KMS-11 (cell line): ENCODE results near the gene EFR3B.
"Not testable (repeated sequence)": the region's sequence is repeated elsewhere in the genome, so short reads cannot be mapped to it uniquely, and the experiment has no call there.

Source experiments
- H2AFZ ChIP-seq: fragments of 200-600 bp; sonication (generic); 2 replicates; pipeline ENCODE4 v1.6.1; 2016; ENCODE audit warnings: antibody characterized with exemption, mixed run types, low read depth
- H3K27ac ChIP-seq: fragments of 200-600 bp; sonication (generic); 2 replicates; pipeline ENCODE4 v1.6.1; 2016; ENCODE audit warnings: mild to moderate bottlenecking, mixed run types
- H3K27me3 ChIP-seq: fragments of 200-600 bp; sonication (generic); 2 replicates; pipeline ENCODE4 v1.6.1; 2017; ENCODE audit warnings: mild to moderate bottlenecking, low read depth, mixed run types, moderate library complexity; ENCODE audit not compliant: insufficient read depth
- H3K36me3 ChIP-seq: fragments of 200-600 bp; sonication (generic); 2 replicates; pipeline ENCODE4 v1.6.1; 2017; ENCODE audit warnings: mild to moderate bottlenecking, mixed run types; ENCODE audit not compliant: insufficient read depth
- H3K4me1 ChIP-seq: fragments of 200-600 bp; sonication (generic); 2 replicates; pipeline ENCODE4 v1.6.1; 2016; ENCODE audit warnings: mild to moderate bottlenecking, low read depth, mixed run types; ENCODE audit not compliant: poor library complexity, severe bottlenecking
- H3K4me2 ChIP-seq: fragments of 200-600 bp; sonication (generic); 2 replicates; pipeline ENCODE4 v1.7.0; 2016; ENCODE audit warnings: mild to moderate bottlenecking, mixed run types
- H3K4me3 ChIP-seq: fragments of 200-600 bp; sonication (generic); IDR thresholded peaks from 2 replicates; pipeline ENCODE4 v1.6.1; 2017; ENCODE audit warnings: low read depth, low read length, mixed read lengths; ENCODE audit not compliant: insufficient read depth
- H3K79me2 ChIP-seq: fragments of 200-600 bp; sonication (generic); 2 replicates; pipeline ENCODE4 v1.6.1; 2016; ENCODE audit warnings: low read depth, mixed run types; ENCODE audit not compliant: insufficient read depth
- H3K9ac ChIP-seq: fragments of 200-600 bp; sonication (generic); 2 replicates; pipeline ENCODE4 v1.6.1; 2016; ENCODE audit warnings: mild to moderate bottlenecking, mixed run types
- H4K20me1 ChIP-seq: fragments of 200-600 bp; sonication (generic); 2 replicates; pipeline ENCODE4 v1.6.1; 2016; ENCODE audit warnings: mild to moderate bottlenecking, mixed run types; ENCODE audit not compliant: insufficient read depth
- TF ChIP-seq, protein P1 (sequence below): fragments of 200-600 bp; sonication (generic); conservative IDR thresholded peaks from 2 replicates; pipeline ENCODE4 v1.6.1; 2017; ENCODE audit warnings: low read depth, mild to moderate bottlenecking, antibody characterized with exemption, low read length, moderate library complexity, mixed read lengths

EFR3B gene

DNA sequence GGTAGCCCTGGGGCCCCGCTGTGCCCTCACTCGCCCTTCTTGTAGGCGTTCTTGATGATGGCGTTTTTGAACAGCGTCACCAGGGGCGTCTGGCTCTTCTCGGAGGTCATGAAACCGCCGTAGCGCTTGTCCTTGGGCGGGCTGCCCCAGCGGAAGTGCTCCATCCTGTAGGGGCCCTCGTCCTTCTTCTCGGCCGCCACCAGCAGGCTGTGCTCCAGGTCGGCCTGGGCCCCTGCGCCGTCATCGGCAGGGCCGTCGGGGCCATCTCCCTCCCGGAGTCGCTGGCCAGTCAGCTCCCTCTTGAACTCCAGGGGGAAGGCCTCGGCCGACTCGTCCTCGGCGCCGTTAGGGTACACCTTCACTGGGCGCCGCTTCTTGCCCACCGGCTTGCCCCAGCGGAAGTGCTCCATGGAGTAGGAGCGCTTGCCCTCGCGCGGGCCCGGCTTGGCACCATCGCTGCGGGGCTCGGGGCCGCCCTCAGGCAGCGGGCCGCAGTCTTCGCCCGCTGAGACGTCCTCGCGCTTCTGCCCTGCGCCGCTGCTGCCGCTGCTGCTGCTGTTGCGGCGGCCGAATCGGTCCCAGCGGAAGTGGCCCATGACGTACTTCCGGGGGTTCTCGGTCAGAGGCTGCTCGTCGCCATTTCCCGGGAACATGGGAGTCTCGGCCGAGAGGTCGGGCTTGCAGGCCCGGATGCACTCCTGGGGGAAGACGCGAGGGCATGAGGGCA is 119.3 kb downstream of the EFR3B start:
- Histone ChIP-seq H3K9ac (no peak overlapping the region), H2AFZ (no peak overlapping the region), H4K20me1 (no peaks in the 10 kb centered on the region), H3K4me3 (no peak overlapping the region), H3K36me3 (no peaks in the 10 kb centered on the region), H3K4me1 (no peaks in the 10 kb centered on the region), H3K79me2 (no peaks in the 10 kb centered on the region), H3K4me2 (no peak overlapping the region), H3K27me3 (no peaks in the 10 kb centered on the region; the same call in 1 of the 2 replicates), H3K27ac (no peak overlapping the region)
- TF ChIP-seq, protein P1, sequence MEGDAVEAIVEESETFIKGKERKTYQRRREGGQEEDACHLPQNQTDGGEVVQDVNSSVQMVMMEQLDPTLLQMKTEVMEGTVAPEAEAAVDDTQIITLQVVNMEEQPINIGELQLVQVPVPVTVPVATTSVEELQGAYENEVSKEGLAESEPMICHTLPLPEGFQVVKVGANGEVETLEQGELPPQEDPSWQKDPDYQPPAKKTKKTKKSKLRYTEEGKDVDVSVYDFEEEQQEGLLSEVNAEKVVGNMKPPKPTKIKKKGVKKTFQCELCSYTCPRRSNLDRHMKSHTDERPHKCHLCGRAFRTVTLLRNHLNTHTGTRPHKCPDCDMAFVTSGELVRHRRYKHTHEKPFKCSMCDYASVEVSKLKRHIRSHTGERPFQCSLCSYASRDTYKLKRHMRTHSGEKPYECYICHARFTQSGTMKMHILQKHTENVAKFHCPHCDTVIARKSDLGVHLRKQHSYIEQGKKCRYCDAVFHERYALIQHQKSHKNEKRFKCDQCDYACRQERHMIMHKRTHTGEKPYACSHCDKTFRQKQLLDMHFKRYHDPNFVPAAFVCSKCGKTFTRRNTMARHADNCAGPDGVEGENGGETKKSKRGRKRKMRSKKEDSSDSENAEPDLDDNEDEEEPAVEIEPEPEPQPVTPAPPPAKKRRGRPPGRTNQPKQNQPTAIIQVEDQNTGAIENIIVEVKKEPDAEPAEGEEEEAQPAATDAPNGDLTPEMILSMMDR = no peak

GRCh38 chr2:25162061-25162460 is 120.2 kb downstream of the EFR3B start:
- not testable (repeated sequence) for H3K27me3 ChIP-seq

DNA sequence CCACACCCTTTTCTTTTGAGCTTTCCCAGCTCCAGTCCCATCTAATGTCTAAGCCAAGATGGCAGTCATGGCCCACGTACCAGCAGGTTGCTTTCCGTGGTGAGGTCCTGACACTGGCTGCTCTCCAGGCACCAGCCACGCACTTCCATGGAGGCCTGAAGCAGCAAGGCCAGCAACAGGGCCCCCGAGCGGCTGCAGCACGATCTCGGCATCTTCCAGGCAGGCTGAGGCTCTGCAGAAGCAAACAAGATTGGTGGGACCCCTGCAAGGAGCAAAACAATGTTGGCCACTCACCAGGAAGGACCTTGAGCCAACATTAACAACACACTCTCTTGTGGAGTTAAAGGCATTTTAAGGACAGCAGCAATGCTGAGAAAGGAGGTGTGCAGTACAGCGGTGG is 122.7 kb downstream of the EFR3B start:
- H3K79me2 ChIP-seq = no peaks in the 10 kb centered on the region
- no peaks in the 10 kb centered on the region; the same call in 1 of the 2 replicates for H3K27me3 ChIP-seq
- H3K4me3 ChIP-seq = no peak overlapping the region
- H3K4me1 ChIP-seq = no peaks in the 10 kb centered on the region
- no peak overlapping the region for H2AFZ ChIP-seq
- H3K9ac ChIP-seq = no peak overlapping the region
- no peak overlapping the region for H3K27ac ChIP-seq
- no peak overlapping the region for H3K4me2 ChIP-seq
- H4K20me1 ChIP-seq = no peaks in the 10 kb centered on the region
- TF ChIP-seq, protein P1 = no peak
- H3K36me3 ChIP-seq = no peaks in the 10 kb centered on the region

More at GRCh38 chr2:25162061-25162460, 120.2 kb downstream of the EFR3B start:
- H3K79me2 ChIP-seq, H3K36me3 ChIP-seq, H2AFZ ChIP-seq, H3K27ac ChIP-seq, H4K20me1 ChIP-seq, H3K4me2 ChIP-seq, H3K4me3 ChIP-seq, H3K9ac ChIP-seq, H3K4me1 ChIP-seq: not testable (repeated sequence)

DNA sequence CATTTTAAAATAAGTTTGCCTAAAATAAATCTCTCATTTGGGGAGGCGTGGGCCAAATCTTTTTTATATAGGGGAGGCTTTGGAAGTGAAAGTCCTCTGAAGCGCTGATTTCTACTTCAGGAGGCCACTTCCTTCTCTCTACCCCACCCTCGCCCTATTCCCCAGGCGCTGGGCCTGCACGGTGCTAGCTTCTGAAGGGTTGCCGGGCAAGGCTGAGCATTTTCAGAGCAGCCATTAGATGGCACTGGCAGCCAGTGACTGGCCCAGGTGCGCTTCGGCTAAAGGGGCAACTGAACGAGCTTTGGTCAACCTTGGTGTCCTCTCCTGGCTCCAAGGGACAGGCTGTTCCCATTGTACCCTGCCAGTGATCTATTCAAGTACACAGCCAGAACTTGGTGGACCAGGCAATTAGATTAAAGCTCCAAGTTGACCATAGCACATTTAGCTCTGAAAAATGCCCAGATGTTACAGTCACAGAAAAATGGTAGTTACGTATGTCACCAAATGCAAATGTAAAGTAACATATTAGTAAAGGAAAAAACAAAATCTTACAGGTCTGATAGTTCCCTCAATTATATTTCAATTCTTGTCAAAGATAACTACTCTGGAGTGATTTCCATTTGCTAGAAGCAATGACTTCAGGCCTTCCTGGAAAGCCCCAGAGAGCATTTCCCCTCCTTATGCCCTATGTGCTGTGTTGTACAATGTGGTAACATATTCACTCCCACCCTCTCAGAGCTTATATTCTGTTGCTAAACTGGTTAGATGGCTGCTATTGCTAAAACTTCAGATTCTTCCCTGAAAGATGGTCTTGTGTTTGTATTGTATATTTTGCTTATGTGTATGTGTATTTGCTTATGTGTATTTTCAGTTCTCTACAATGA is 124.4 kb downstream of the EFR3B start:
- no peaks in the 10 kb centered on the region for H3K79me2 ChIP-seq
- TF ChIP-seq, protein P1 = no peak; the same call in 1 of the 2 replicates
- no peak overlapping the region for H3K4me3 ChIP-seq
- H3K4me2 ChIP-seq = no peak overlapping the region
- H3K4me1 ChIP-seq = no peaks in the 10 kb centered on the region
- H4K20me1 ChIP-seq = no peaks in the 10 kb centered on the region
- H3K9ac ChIP-seq = no peak overlapping the region
- no peak overlapping the region for H2AFZ ChIP-seq
- H3K36me3 ChIP-seq = no peaks in the 10 kb centered on the region
- no peak overlapping the region for H3K27ac ChIP-seq
- H3K27me3 ChIP-seq = no peaks in the 10 kb centered on the region; the same call in 1 of the 2 replicates
